GM19438 (cell line): Measurements from ENCODE around the gene SNAP29.

Experiments
- ATAC-seq: cut with Tn5 transposase; IDR thresholded peaks from one replicate; pipeline ENCODE4 v1.9.1; 2021; ENCODE audit warnings: low read depth; ENCODE audit not compliant: unreplicated experiment

The SNAP29 gene

GRCh38 chr22:20865331-20865730 lies 6.5 kb downstream of the SNAP29 start:
- no peak for ATAC-seq

- no peak for ATAC-seq
Observed at GRCh38 chr22:20865875-20866445, 7.2 kb downstream of the SNAP29 start.

- no peak for ATAC-seq
Observed at GRCh38 chr22:20866736-20867135, 7.9 kb downstream of the SNAP29 start.

- no peak for ATAC-seq
Observed at GRCh38 chr22:20867179-20868024, 8.6 kb downstream of the SNAP29 start.

- ATAC-seq = no peak
Observed at GRCh38 chr22:20868025-20868962, 9.5 kb downstream of the SNAP29 start.

- ATAC-seq = no peak
Observed at GRCh38 chr22:20869234-20869633, 10.4 kb downstream of the SNAP29 start.

GRCh38 chr22:20873214-20873613 lies 14.4 kb downstream of the SNAP29 start:
- no peak for ATAC-seq

GRCh38 chr22:20875296-20875695 lies 16.5 kb downstream of the SNAP29 start:
- ATAC-seq = no peak

- no peak for ATAC-seq
Observed at GRCh38 chr22:20877715-20878114, 18.9 kb downstream of the SNAP29 start.

GRCh38 chr22:20881231-20881630 lies 22.4 kb downstream of the SNAP29 start:
- ATAC-seq = no peak

- ATAC-seq = no peak
Observed at GRCh38 chr22:20881869-20882815, 23.3 kb downstream of the SNAP29 start.

- ATAC-seq = no peak
Observed at GRCh38 chr22:20882855-20883254, 24.0 kb downstream of the SNAP29 start.

GRCh38 chr22:20884454-20884853 lies 25.6 kb downstream of the SNAP29 start:
- ATAC-seq = no peak

- no peak for ATAC-seq
Observed at GRCh38 chr22:20885017-20885556, 26.3 kb downstream of the SNAP29 start.

GRCh38 chr22:20885557-20886323 lies 26.9 kb downstream of the SNAP29 start:
- no peak for ATAC-seq

- no peak for ATAC-seq
Observed at GRCh38 chr22:20887375-20887774, 28.6 kb downstream of the SNAP29 start.

- no peak for ATAC-seq
Observed at GRCh38 chr22:20889025-20889704, 30.4 kb downstream of the SNAP29 start.

- no peak for ATAC-seq
Observed at GRCh38 chr22:20889904-20890540, 31.2 kb downstream of the SNAP29 start.
